IPS DF 6.9 (cell line): ENCODE results near the gene SPG11.

ENCODE experiments used
- DNase-seq: peaks from one replicate; pipeline ENCODE4 v3.0.0-alpha.2; 2013; ENCODE audit warnings: low read depth, low spot score
- H3K27ac ChIP-seq: one replicate; pipeline ENCODE4 v1.5.1; 2013; ENCODE audit warnings: low read length, control low read depth
- H3K27me3 ChIP-seq: 2 replicates; pipeline ENCODE4 v1.6.1; 2013; ENCODE audit warnings: mild to moderate bottlenecking, low read length; ENCODE audit not compliant: control insufficient read depth, insufficient read depth
- H3K36me3 ChIP-seq: 2 replicates; pipeline ENCODE4 v1.6.1; 2013; ENCODE audit warnings: low read length; ENCODE audit not compliant: control insufficient read depth, insufficient read depth
- H3K4me1 ChIP-seq: 2 replicates; pipeline ENCODE4 v1.6.1; 2013; ENCODE audit warnings: low read length; ENCODE audit not compliant: control insufficient read depth, insufficient read depth
- H3K4me3 ChIP-seq: 2 replicates; pipeline ENCODE4 v1.5.1; 2013; ENCODE audit warnings: mild to moderate bottlenecking, low read length
- H3K9me3 ChIP-seq: 2 replicates; pipeline ENCODE4 v1.6.1; 2013; ENCODE audit warnings: low read length, inconsistent platforms; ENCODE audit not compliant: control insufficient read depth, insufficient read depth
- WGBS: extraction: QIAGEN DNeasy Blood & Tissue Kit; methylation state at CpG from one replicate; pipeline ENCODE4 v1.1.7; 2013; ENCODE audit warnings: mixed read lengths, missing lambda C conversion rate; ENCODE audit not compliant: insufficient read length, insufficient coverage; 5-methylcytosine and 5-hydroxymethylcytosine counted together

Gene SPG11, protein sequence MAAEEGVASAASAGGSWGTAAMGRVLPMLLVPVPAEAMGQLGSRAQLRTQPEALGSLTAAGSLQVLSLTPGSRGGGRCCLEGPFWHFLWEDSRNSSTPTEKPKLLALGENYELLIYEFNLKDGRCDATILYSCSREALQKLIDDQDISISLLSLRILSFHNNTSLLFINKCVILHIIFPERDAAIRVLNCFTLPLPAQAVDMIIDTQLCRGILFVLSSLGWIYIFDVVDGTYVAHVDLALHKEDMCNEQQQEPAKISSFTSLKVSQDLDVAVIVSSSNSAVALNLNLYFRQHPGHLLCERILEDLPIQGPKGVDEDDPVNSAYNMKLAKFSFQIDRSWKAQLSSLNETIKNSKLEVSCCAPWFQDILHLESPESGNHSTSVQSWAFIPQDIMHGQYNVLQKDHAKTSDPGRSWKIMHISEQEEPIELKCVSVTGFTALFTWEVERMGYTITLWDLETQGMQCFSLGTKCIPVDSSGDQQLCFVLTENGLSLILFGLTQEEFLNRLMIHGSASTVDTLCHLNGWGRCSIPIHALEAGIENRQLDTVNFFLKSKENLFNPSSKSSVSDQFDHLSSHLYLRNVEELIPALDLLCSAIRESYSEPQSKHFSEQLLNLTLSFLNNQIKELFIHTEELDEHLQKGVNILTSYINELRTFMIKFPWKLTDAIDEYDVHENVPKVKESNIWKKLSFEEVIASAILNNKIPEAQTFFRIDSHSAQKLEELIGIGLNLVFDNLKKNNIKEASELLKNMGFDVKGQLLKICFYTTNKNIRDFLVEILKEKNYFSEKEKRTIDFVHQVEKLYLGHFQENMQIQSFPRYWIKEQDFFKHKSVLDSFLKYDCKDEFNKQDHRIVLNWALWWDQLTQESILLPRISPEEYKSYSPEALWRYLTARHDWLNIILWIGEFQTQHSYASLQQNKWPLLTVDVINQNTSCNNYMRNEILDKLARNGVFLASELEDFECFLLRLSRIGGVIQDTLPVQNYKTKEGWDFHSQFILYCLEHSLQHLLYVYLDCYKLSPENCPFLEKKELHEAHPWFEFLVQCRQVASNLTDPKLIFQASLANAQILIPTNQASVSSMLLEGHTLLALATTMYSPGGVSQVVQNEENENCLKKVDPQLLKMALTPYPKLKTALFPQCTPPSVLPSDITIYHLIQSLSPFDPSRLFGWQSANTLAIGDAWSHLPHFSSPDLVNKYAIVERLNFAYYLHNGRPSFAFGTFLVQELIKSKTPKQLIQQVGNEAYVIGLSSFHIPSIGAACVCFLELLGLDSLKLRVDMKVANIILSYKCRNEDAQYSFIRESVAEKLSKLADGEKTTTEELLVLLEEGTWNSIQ (N-terminal part only)

DNA sequence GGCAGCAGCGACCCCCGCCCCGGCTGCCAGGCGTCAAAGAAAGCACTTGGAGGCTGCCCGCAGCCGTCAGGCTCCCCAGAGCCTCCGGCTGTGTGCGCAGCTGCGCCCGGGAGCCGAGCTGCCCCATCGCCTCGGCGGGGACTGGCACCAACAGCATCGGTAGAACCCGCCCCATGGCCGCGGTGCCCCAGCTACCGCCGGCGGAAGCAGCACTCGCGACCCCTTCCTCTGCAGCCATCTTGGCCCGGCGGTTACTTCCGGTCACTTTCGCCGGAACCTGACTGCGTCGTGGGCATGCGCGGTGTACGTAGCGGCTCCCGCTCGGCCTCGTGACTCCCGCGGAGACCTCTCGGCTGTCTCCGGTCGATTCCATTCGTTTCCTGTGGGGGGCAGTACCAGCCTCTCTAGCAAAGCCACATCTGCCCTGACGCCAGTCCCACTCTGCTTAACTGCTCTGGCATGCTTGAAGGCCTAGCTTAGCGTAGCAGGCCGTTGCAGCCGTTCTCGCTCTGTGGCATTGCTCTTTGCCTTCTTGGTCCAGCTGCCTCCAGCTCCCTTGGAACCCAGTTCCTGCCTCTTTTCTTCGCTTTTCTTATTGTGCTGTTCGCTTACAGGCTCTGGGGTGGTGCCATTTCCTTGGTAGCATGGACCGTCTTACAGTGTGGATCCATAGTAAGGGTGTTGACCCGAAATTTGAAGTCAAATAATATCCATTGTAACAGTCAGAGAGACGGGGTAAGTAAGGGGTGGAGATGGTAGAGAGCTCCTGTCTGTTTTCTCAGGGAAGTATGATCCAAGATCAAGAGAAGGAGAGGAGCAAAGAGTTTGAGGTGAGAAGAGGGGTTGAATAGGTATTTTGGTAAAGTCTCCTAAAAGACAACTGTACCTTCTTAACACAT, at the start of gene SPG11:
SPG11 (minus strand) TSS at position 253 of the 899 bp plus-strand sequence; CDS start at position 238, 15 bp downstream.
- peak within 1 kb of the TSS; percentile 68 for H3K4me3 ChIP-seq
- H3K27me3 ChIP-seq = no peaks in the 10 kb centered on the region
- H3K4me1 ChIP-seq = no peaks in the 10 kb centered on the region

DNA sequence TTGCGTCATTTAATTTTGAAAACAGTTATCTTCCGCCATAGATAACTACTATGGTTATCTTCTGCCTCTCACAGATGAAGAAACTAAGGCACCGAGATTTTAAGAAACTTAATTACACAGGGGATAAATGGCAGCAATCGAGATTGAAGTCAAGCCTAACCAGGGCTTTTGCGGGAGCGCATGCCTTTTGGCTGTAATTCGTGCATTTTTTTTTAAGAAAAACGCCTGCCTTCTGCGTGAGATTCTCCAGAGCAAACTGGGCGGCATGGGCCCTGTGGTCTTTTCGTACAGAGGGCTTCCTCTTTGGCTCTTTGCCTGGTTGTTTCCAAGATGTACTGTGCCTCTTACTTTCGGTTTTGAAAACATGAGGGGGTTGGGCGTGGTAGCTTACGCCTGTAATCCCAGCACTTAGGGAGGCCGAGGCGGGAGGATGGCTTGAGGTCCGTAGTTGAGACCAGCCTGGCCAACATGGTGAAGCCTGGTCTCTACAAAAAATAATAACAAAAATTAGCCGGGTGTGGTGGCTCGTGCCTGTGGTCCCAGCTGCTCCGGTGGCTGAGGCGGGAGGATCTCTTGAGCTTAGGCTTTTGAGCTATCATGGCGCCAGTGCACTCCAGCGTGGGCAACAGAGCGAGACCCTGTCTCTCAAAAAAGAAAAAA, 49.0 kb upstream of the SPG11 start:
- Histone ChIP-seq H3K27ac (no peak overlapping the region), H3K4me3 (no peak overlapping the region), H3K27me3 (no peaks in the 10 kb centered on the region; the same call in 1 of the 2 replicates), H3K36me3 (no peaks in the 10 kb centered on the region; the same call in 1 of the 2 replicates), H3K4me1 (no peaks in the 10 kb centered on the region), H3K9me3 (no peaks in the 10 kb centered on the region)
- no peak for DNase-seq
- no CpG with 5 or more reads among the region's 24 CpGs for WGBS

More for the DNA sequence above, at the start of gene SPG11:
- Histone ChIP-seq H3K36me3 (no peaks in the 10 kb centered on the region), H3K9me3 (no peaks in the 10 kb centered on the region), H3K27ac (no peak within 1 kb of the TSS)
- no CpG with 5 or more reads among the region's 53 CpGs for WGBS
- DNase-seq = peak; percentile 98

DNA sequence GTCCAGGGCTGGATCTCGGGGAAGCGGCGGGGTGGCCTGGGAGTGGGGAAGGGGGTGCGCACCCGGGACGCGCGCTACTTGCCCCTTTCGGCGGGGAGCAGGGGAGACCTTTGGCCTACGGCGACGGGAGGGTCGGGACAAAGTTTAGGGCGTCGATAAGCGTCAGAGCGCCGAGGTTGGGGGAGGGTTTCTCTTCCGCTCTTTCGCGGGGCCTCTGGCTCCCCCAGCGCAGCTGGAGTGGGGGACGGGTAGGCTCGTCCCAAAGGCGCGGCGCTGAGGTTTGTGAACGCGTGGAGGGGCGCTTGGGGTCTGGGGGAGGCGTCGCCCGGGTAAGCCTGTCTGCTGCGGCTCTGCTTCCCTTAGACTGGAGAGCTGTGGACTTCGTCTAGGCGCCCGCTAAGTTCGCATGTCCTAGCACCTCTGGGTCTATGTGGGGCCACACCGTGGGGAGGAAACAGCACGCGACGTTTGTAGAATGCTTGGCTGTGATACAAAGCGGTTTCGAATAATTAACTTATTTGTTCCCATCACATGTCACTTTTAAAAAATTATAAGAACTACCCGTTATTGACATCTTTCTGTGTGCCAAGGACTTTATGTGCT, 48.4 kb upstream of the SPG11 start:
- no CpG with 5 or more reads among the region's 46 CpGs for WGBS
- Histone ChIP-seq H3K27ac (no peak overlapping the region), H3K4me1 (no peaks in the 10 kb centered on the region)

DNA sequence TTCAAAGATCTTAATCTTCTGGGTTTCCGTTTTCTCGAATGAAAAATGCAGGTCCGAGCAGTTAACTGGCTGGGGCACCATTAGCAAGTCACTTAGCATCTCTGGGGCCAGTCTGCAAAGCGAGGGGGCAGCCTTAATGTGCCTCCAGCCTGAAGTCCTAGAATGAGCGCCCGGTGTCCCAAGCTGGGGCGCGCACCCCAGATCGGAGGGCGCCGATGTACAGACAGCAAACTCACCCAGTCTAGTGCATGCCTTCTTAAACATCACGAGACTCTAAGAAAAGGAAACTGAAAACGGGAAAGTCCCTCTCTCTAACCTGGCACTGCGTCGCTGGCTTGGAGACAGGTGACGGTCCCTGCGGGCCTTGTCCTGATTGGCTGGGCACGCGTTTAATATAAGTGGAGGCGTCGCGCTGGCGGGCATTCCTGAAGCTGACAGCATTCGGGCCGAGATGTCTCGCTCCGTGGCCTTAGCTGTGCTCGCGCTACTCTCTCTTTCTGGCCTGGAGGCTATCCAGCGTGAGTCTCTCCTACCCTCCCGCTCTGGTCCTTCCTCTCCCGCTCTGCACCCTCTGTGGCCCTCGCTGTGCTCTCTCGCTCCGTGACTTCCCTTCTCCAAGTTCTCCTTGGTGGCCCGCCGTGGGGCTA, 47.8 kb upstream of the SPG11 start, which contains the start of the genes B2M and PATL2:
B2M (plus strand) TSS at position 422 of the 647 bp plus-strand sequence; CDS start at position 452, 30 bp downstream.
PATL2 (minus strand) TSS at position 228 of the 647 bp plus-strand sequence. CDS start 34,833 bp downstream, outside the sequence.
- no CpG with 5 or more reads among the region's 37 CpGs for WGBS
- Histone ChIP-seq H3K27ac (no peak within 1 kb of the TSS), H3K4me1 (no peaks in the 10 kb centered on the region), H3K27me3 (no peaks in the 10 kb centered on the region; the same call in 1 of the 2 replicates), H3K36me3 (no peaks in the 10 kb centered on the region), H3K9me3 (no peaks in the 10 kb centered on the region), H3K4me3 (peak within 1 kb of the TSS; percentile 56)
- peak; percentile 82 for DNase-seq

More for the DNA sequence above, 48.4 kb upstream of the SPG11 start:
- Histone ChIP-seq H3K4me3 (peak overlapping the region; percentile 56), H3K9me3 (no peaks in the 10 kb centered on the region), H3K36me3 (no peaks in the 10 kb centered on the region; the same call in 1 of the 2 replicates), H3K27me3 (no peaks in the 10 kb centered on the region; the same call in 1 of the 2 replicates)
- no peak for DNase-seq

DNA sequence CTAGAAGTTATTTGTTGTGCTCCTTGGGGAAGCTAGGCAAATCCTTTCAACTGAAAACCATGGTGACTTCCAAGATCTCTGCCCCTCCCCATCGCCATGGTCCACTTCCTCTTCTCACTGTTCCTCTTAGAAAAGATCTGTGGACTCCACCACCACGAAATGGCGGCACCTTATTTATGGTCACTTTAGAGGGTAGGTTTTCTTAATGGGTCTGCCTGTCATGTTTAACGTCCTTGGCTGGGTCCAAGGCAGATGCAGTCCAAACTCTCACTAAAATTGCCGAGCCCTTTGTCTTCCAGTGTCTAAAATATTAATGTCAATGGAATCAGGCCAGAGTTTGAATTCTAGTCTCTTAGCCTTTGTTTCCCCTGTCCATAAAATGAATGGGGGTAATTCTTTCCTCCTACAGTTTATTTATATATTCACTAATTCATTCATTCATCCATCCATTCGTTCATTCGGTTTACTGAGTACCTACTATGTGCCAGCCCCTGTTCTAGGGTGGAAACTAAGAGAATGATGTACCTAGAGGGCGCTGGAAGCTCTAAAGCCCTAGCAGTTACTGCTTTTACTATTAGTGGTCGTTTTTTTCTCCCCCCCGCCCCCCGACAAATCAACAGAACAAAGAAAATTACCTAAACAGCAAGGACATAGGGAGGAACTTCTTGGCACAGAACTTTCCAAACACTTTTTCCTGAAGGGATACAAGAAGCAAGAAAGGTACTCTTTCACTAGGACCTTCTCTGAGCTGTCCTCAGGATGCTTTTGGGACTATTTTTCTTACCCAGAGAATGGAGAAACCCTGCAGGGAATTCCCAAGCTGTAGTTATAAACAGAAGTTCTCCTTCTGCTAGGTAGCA, 47.0 kb upstream of the SPG11 start:
- WGBS = no CpG with 5 or more reads among the region's 11 CpGs
- Histone ChIP-seq H3K4me1 (no peaks in the 10 kb centered on the region), H3K9me3 (no peaks in the 10 kb centered on the region), H3K4me3 (peak overlapping the region; percentile 56; the same call in 1 of the 2 replicates), H3K36me3 (no peaks in the 10 kb centered on the region), H3K27ac (no peak overlapping the region), H3K27me3 (no peaks in the 10 kb centered on the region; the same call in 1 of the 2 replicates)
- DNase-seq = no peak

DNA sequence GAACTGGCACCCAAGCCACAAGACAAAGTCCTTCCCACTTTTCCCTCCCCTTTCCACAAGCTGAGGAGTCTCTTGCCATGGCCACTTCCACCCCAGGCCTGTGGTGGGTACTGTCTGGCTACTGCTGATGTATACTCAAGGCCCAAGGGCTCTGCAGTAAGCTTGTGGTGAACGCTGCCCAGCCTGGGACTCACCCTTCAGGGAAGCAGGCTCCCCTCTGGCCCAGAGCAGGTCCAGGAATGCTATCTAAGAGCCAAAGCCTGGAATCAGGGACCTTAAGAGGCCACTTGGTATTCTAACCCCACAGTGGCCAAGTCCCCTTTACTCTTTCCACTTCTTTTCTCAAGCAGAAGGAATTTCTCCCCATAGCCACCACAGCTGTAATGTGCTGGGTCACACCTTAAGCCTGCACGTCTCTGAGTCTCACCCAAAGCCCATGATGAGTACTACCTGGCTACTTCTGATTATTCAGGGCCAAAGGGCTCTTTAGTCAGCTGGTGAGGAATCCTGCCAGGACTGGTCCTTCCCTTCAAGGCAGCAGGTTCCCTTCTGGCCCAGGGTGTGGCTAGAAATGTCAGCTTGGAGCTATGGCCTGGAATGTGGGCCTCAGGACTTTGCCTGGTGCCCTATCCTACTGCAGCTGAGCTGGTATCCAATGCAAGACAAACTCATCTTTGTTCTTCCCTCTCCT, 43.6 kb upstream of the SPG11 start:
- Histone ChIP-seq H3K36me3 (no peaks in the 10 kb centered on the region), H3K4me3 (no peak overlapping the region), H3K27ac (no peak overlapping the region), H3K4me1 (no peaks in the 10 kb centered on the region), H3K9me3 (no peaks in the 10 kb centered on the region), H3K27me3 (no peaks in the 10 kb centered on the region)
- DNase-seq = no peak
- WGBS = no CpG with 5 or more reads among the region's 2 CpGs

DNA sequence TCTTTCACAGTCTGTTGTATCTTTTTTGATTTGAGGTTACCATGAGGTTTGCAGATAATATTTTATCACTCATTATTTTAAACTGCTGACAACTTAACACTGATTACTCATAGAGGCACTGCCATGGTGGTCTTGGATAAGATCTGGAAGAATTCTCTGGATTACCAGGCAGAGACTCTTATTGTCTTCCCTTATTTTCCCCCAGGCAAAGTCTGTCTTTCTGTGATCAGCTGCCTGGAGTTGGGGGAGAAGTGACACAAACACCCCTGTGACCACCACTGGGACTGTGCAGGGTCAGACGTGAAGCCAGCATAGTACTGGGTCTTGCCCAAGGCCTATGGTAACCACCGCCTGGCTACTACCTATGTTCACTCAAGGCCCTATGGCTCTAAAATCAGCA, 42.9 kb upstream of the SPG11 start:
- WGBS = no CpG with 5 or more reads among the region's 2 CpGs
- no peak for DNase-seq

More for the DNA sequence above, 42.9 kb upstream of the SPG11 start:
- Histone ChIP-seq H3K4me1 (no peaks in the 10 kb centered on the region), H3K9me3 (no peaks in the 10 kb centered on the region), H3K4me3 (no peak overlapping the region), H3K27me3 (no peaks in the 10 kb centered on the region), H3K36me3 (no peaks in the 10 kb centered on the region), H3K27ac (no peak overlapping the region)
